ENCODE results near the gene USP30. TPM values are rescaled to one million over a fixed set of nuclear protein-coding genes. Genes with fewer than 3 reads are reported as not detected.

The USP30 gene
- total RNA-seq, 6 experiments from 2014 or later: 8.0 to 11.7 (median 10.4) TPM

DNA sequence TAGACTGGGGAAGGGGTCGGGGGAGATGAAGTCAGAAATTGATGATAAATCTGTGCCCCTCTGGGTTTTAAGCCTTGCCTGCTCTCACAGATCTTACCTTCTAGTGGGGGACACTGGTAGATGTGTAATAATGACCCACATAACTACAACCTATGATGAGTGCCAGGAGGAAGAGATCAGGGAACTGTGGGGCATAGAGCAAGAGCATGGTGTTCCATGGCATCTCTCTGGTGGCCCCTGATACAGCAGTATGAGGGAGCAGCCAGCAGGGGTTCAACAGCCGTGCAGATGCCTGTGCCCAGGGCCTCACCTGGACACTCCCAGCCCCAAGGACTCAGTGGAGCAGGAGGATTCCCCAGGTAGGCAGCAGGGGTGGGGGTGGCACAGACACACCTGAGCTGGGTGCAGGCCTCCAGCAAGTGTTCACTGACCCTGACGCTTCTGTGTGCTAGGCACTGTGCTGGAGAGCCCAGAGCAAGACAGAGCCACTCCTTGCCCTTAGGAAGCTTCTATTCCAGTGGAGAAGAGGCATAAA is 69.0 kb downstream of the USP30 start:
- Mint-ChIP-seq H3K27me3 (ENCODE audit: insufficient read depth) (peaks cover 6% of the 10 kb centered on the region), H3K9me3 (no peaks in the 10 kb centered on the region), H3K4me3 (no peak overlapping the region), H3K27ac (no peak overlapping the region), H3K4me1 (ENCODE audit: low read depth) (no peaks in the 10 kb centered on the region), H3K36me3 (ENCODE audit: low read depth) (no peaks in the 10 kb centered on the region)
- TF ChIP-seq, protein P1, sequence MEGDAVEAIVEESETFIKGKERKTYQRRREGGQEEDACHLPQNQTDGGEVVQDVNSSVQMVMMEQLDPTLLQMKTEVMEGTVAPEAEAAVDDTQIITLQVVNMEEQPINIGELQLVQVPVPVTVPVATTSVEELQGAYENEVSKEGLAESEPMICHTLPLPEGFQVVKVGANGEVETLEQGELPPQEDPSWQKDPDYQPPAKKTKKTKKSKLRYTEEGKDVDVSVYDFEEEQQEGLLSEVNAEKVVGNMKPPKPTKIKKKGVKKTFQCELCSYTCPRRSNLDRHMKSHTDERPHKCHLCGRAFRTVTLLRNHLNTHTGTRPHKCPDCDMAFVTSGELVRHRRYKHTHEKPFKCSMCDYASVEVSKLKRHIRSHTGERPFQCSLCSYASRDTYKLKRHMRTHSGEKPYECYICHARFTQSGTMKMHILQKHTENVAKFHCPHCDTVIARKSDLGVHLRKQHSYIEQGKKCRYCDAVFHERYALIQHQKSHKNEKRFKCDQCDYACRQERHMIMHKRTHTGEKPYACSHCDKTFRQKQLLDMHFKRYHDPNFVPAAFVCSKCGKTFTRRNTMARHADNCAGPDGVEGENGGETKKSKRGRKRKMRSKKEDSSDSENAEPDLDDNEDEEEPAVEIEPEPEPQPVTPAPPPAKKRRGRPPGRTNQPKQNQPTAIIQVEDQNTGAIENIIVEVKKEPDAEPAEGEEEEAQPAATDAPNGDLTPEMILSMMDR (IDR thresholded peaks at IDR 0.05): no peak
- no peak for DNase-seq

- no peak for DNase-seq
- Mint-ChIP-seq H3K4me3 (no peak overlapping the region), H3K9me3 (no peaks in the 10 kb centered on the region), H3K27me3 (ENCODE audit: insufficient read depth) (peaks cover 12% of the 10 kb centered on the region), H3K27ac (no peak overlapping the region), H3K4me1 (ENCODE audit: low read depth) (no peaks in the 10 kb centered on the region), H3K36me3 (ENCODE audit: low read depth) (no peaks in the 10 kb centered on the region)
- TF ChIP-seq, protein P1 (IDR thresholded peaks at IDR 0.05): no peak
Observed at GRCh38 chr12:109124878-109125648, 72.7 kb downstream of the USP30 start.

GRCh38 chr12:109125791-109126190 is 73.4 kb downstream of the USP30 start:
- peaks cover 11% of the 10 kb centered on the region for H3K27me3 Mint-ChIP-seq (ENCODE audit: insufficient read depth)
- no peak for DNase-seq
- no peaks in the 10 kb centered on the region for H3K36me3 Mint-ChIP-seq (ENCODE audit: low read depth)
- H3K27ac Mint-ChIP-seq: no peak overlapping the region
- H3K4me3 Mint-ChIP-seq: no peak overlapping the region
- H3K4me1 Mint-ChIP-seq (ENCODE audit: low read depth): no peaks in the 10 kb centered on the region
- no peaks in the 10 kb centered on the region for H3K9me3 Mint-ChIP-seq
- TF ChIP-seq, protein P1 (IDR thresholded peaks at IDR 0.05): no peak

DNA sequence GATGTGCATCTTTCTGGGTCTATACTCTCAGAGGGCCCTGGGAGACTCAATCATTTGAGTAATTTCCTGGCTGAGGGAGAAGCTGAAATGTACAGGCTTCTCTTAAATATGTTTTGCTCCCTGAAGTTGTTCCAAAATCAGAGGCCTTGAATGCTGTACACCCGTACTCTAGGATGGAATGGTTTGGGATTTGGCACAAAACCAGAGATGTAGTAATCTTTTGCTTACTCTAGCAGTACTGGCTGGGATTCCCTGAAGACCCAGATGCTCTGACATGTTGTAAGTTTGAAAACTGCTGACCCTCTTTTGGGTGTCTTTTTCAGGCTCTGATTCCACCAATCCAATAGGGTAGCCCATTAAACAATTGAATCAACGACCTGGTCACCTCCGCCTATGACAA is 74.4 kb downstream of the USP30 start:
- Mint-ChIP-seq H3K27ac (no peak overlapping the region), H3K4me3 (no peak overlapping the region), H3K36me3 (ENCODE audit: low read depth) (no peaks in the 10 kb centered on the region), H3K9me3 (no peaks in the 10 kb centered on the region), H3K27me3 (ENCODE audit: insufficient read depth) (peaks cover 20% of the 10 kb centered on the region), H3K4me1 (ENCODE audit: low read depth) (no peaks in the 10 kb centered on the region)
- no peak for DNase-seq
- TF ChIP-seq, protein P1 (IDR thresholded peaks at IDR 0.05): no peak

DNA sequence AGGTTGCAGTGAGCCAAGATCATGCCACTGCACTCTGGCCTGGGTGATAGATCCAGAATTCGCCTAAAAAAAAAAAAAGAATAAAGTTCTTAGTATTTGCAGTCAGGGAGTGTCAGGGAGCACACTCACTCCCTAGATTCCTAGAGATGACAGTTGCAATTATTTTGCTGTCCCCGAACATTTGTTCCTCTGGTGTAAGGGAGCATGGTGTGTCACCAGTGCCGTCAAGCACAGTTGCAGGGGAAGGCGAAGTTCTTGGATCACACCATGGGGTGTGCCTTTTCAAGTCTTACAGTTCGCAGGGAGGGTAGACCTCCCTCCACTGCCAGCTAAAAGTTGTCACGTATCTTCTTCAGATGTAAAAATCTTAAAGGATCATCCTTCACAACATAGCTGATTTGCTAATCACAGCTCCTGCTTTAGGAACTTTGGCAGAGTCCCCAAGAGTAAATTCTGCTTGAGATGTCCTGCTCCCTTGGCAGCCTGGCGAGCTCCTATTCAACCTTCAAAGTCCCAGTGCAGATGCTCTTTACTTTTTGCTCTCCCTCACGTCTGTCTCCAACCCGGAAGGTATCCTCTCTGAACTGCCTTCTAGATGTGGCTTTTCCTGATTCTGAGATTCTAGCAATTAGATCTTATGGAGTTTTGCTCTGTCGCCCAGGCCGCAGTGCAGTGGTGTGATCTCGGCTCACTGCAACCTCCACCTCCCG is 75.3 kb downstream of the USP30 start:
- no peaks in the 10 kb centered on the region for H3K36me3 Mint-ChIP-seq (ENCODE audit: low read depth)
- peaks cover 22% of the 10 kb centered on the region for H3K27me3 Mint-ChIP-seq (ENCODE audit: insufficient read depth)
- H3K27ac Mint-ChIP-seq: no peak overlapping the region
- no peaks in the 10 kb centered on the region for H3K9me3 Mint-ChIP-seq
- TF ChIP-seq, protein P1 (IDR thresholded peaks at IDR 0.05): no peak
- H3K4me3 Mint-ChIP-seq: no peak overlapping the region
- no peaks in the 10 kb centered on the region for H3K4me1 Mint-ChIP-seq (ENCODE audit: low read depth)
- DNase-seq: no peak

All from HFFc6 (cell line).